DOHH2 (cell line): ENCODE measurements around the gene ZFP82.

Source experiments
- CTCF ChIP-seq: fragments of 200-600 bp; sonication (generic); IDR thresholded peaks from one replicate; pipeline ENCODE4 v1.5.1; 2014; ENCODE audit warnings: antibody characterized with exemption, mild to moderate bottlenecking, low read depth, low read length; ENCODE audit not compliant: poor library complexity, severe bottlenecking
- EZH2phosphoT487 ChIP-seq: fragments of 200-600 bp; sonication (generic); IDR thresholded peaks from 2 replicates; pipeline ENCODE4 v1.6.1; 2017; ENCODE audit warnings: borderline replicate concordance, mild to moderate bottlenecking, antibody characterized with exemption, low read length, moderate library complexity, mixed read lengths

GRCh38 chr19:36404498-36404897 lies 13.9 kb downstream of the ZFP82 start:
- TF ChIP-seq CTCF (no peak), EZH2phosphoT487 (no peak)
